Measurements from ENCODE around the gene TRIM51. TPM values are rescaled to one million over a fixed set of nuclear protein-coding genes. Genes with fewer than 3 reads are reported as not detected.

The TRIM51 gene
- total RNA-seq, 2 experiments from 2014 or later: not detected

GRCh38 chr11:55936300-55936699 is 53.2 kb downstream of the TRIM51 start, which contains the start of gene OR5I1:
TSS of gene OR5I1 (minus strand) at chr11:55936400. CDS start at chr11:55936400, 0 bp downstream.
- H3K4me1 ChIP-seq (ENCODE audit: insufficient read depth, low read length, poor library complexity, severe bottlenecking): no peaks in the 10 kb centered on the region
- ChIA-PET POLR2A (no interaction called here), CTCF (ENCODE audit: unreplicated experiment) (no interaction called here)
- no peak within 1 kb of the TSS for H3K27ac ChIP-seq (ENCODE audit: low read depth, low read length, poor library complexity, severe bottlenecking)
- no peaks in the 10 kb centered on the region for H3K79me2 ChIP-seq (ENCODE audit: insufficient read depth, low read depth, low read length)
- intact Hi-C loops (cut with micrococcal nuclease; ENCODE audit: unreplicated experiment): no loop called here
- no peaks in the 10 kb centered on the region for H4K20me1 ChIP-seq (ENCODE audit: insufficient read depth, low read length)
- TF ChIP-seq CTCF (conservative IDR thresholded peaks at IDR 0.05; ENCODE audit: low read length) (no peak), EZH2phosphoT487 (IDR thresholded peaks at IDR 0.05; ENCODE audit: borderline replicate concordance, low read depth, low read length) (no peak)
- BruUV-seq (replicated peaks): no TSS peak
- no peak within 1 kb of the TSS for H3K4me3 ChIP-seq (ENCODE audit: low read depth, low read length, poor library complexity, severe bottlenecking)
- H3K9me2 ChIP-seq (ENCODE audit: insufficient read depth, low read length): no peaks in the 10 kb centered on the region
- no peak for DNase-seq (ENCODE audit: low spot score)
- H3K4me2 ChIP-seq (ENCODE audit: low read length): no peak within 1 kb of the TSS
- no peaks in the 10 kb centered on the region for H3K9me3 ChIP-seq (ENCODE audit: low read length)
- no peaks in the 10 kb centered on the region for H3K36me3 ChIP-seq (ENCODE audit: insufficient read depth, low read length)
- H2AFZ ChIP-seq (ENCODE audit: low read length): no peak within 1 kb of the TSS

Small RNA genes within 50 kb of the gene (small RNA-seq; reads per million reads assigned to genes)
- gene AC036111.3: not detected

Other genes starting within 250 kb of the TRIM51 start
- not detected in 2 replicates for gene OR4P4, start 248.2 kb upstream of the TRIM51 start, total RNA-seq (2014; rRNA removed; shearing (Covaris generic))
- not detected in 2 replicates for gene OR4P4, start 248.2 kb upstream of the TRIM51 start, total RNA-seq (2022)
- gene OR4S2, start 235.0 kb upstream of the TRIM51 start, total RNA-seq (2014; rRNA removed; shearing (Covaris generic)): not detected in 2 replicates
- gene OR4S2, start 235.0 kb upstream of the TRIM51 start, total RNA-seq (2022): not detected in 2 replicates
- not detected in 2 replicates for gene OR4C6, start 221.1 kb upstream of the TRIM51 start, total RNA-seq (2014; rRNA removed; shearing (Covaris generic))
- gene OR4C6, start 221.1 kb upstream of the TRIM51 start, total RNA-seq (2022): not detected in 2 replicates
- gene OR5D13, start 109.9 kb upstream of the TRIM51 start, total RNA-seq (2014; rRNA removed; shearing (Covaris generic)): not detected in 2 replicates
- gene OR5D13, start 109.9 kb upstream of the TRIM51 start, total RNA-seq (2022): not detected in 2 replicates
- gene OR5D14, start 87.7 kb upstream of the TRIM51 start, total RNA-seq (2014; rRNA removed; shearing (Covaris generic)): not detected in 2 replicates
- gene OR5D14, start 87.7 kb upstream of the TRIM51 start, total RNA-seq (2022): not detected in 2 replicates
- not detected in 2 replicates for gene OR5L1, start 71.9 kb upstream of the TRIM51 start, total RNA-seq (2014; rRNA removed; shearing (Covaris generic))
- not detected in 2 replicates for gene OR5L1, start 71.9 kb upstream of the TRIM51 start, total RNA-seq (2022)
- gene OR5D18, start 63.7 kb upstream of the TRIM51 start, total RNA-seq (2014; rRNA removed; shearing (Covaris generic)): not detected in 2 replicates
- gene OR5D18, start 63.7 kb upstream of the TRIM51 start, total RNA-seq (2022): not detected in 2 replicates
- gene OR5L2, start 56.1 kb upstream of the TRIM51 start, total RNA-seq (2014; rRNA removed; shearing (Covaris generic)): not detected in 2 replicates
- not detected in 2 replicates for gene OR5L2, start 56.1 kb upstream of the TRIM51 start, total RNA-seq (2022)
- not detected in 2 replicates for gene OR5D16, start 44.5 kb upstream of the TRIM51 start, total RNA-seq (2014; rRNA removed; shearing (Covaris generic))
- not detected in 2 replicates for gene OR5D16, start 44.5 kb upstream of the TRIM51 start, total RNA-seq (2022)
- not detected in 2 replicates for gene OR5W2, start 31.3 kb downstream of the TRIM51 start, total RNA-seq (2014; rRNA removed; shearing (Covaris generic))
- gene OR5W2, start 31.3 kb downstream of the TRIM51 start, total RNA-seq (2022): not detected in 2 replicates
- not detected in 2 replicates for gene OR5I1, start 53.1 kb downstream of the TRIM51 start, total RNA-seq (2014; rRNA removed; shearing (Covaris generic))
- not detected in 2 replicates for gene OR5I1, start 53.1 kb downstream of the TRIM51 start, total RNA-seq (2022)
- not detected in 2 replicates for gene OR10AG1, start 86.6 kb downstream of the TRIM51 start, total RNA-seq (2014; rRNA removed; shearing (Covaris generic))
- gene OR10AG1, start 86.6 kb downstream of the TRIM51 start, total RNA-seq (2022): not detected in 2 replicates
- 0.22 TPM in 1 of 2 replicates, not detected in the other for gene OR5F1, start 111.3 kb downstream of the TRIM51 start, total RNA-seq (2014; rRNA removed; shearing (Covaris generic))
- not detected in 2 replicates for gene OR5F1, start 111.3 kb downstream of the TRIM51 start, total RNA-seq (2022)
- gene OR5AS1, start 144.4 kb downstream of the TRIM51 start, total RNA-seq (2014; rRNA removed; shearing (Covaris generic)): not detected in 2 replicates
- gene OR5AS1, start 144.4 kb downstream of the TRIM51 start, total RNA-seq (2022): not detected in 2 replicates
- not detected in 2 replicates for gene OR8I2, start 210.0 kb downstream of the TRIM51 start, total RNA-seq (2014; rRNA removed; shearing (Covaris generic))
- not detected in 2 replicates for gene OR8I2, start 210.0 kb downstream of the TRIM51 start, total RNA-seq (2022)
- not detected in 2 replicates for gene OR8H2, start 220.4 kb downstream of the TRIM51 start, total RNA-seq (2014; rRNA removed; shearing (Covaris generic))
- not detected in 2 replicates for gene OR8H2, start 220.4 kb downstream of the TRIM51 start, total RNA-seq (2022)
- not detected in 2 replicates for gene OR8H3, start 239.1 kb downstream of the TRIM51 start, total RNA-seq (2014; rRNA removed; shearing (Covaris generic))
- not detected in 2 replicates for gene OR8H3, start 239.1 kb downstream of the TRIM51 start, total RNA-seq (2022)